GM12892 (cell line): ENCODE data around the gene DSG3.

Experiments
- POLR2A ChIP-seq: IDR thresholded peaks from 2 replicates; pipeline ENCODE4 v1.6.1; 2011; ENCODE audit warnings: low read depth, low read length, control low read depth
- POLR2AphosphoS5 ChIP-seq: IDR thresholded peaks from 2 replicates; pipeline ENCODE4 v1.6.1; 2011; ENCODE audit warnings: low read depth, low read length, control low read depth
- TAF1 ChIP-seq: IDR thresholded peaks from 2 replicates; pipeline ENCODE4 v1.6.1; 2011; ENCODE audit warnings: low read depth, mild to moderate bottlenecking, control low read depth, low read length, borderline replicate concordance

- TF ChIP-seq POLR2AphosphoS5 (no peak), POLR2A (no peak), TAF1 (no peak)
These were observed 1.6 kb upstream of the DSG3 start for GRCh38 chr18:31445908-31446307.
